ENCODE results near the gene ARHGEF2. TPM values are rescaled to one million over a fixed set of nuclear protein-coding genes. Genes with fewer than 3 reads are reported as not detected.

Gene ARHGEF2
- total and polyA plus RNA-seq, 9 of the 15 experiments (the other 6 are each of a cell fraction or from before 2014, with no cell fraction given): 7.1 to 162 (median 62.2) TPM

GRCh38 chr1:155978973-155979429 is 654 bp upstream of the ARHGEF2 start (continued):
- 0 out of 2 replicates have a peak, but pooled peaks have one; percentile 21 for TF ChIP-seq DEAF1 (CRISPR knock-in tag; IDR thresholded peaks at IDR 0.05)
- TF ChIP-seq ZNF75A (CRISPR knock-in tag; IDR thresholded peaks at IDR 0.05): no peak
- no peak for TF ChIP-seq MYC (IDR thresholded peaks at IDR 0.05; ENCODE audit: low read depth, low read length)
- TF ChIP-seq MYC (CRISPR knock-in tag; IDR thresholded peaks at IDR 0.05; ENCODE audit: borderline replicate concordance, low read depth): peak; percentile 53; the same call in 1 of the 2 replicates
- peak; percentile 9; the same call in 1 of the 2 replicates for TF ChIP-seq ZNF592 (IDR thresholded peaks at IDR 0.05)
- 0 out of 2 replicates have a peak, but pooled peaks have one; percentile 4 for TF ChIP-seq ETV5 (CRISPR knock-in tag; IDR thresholded peaks at IDR 0.05; ENCODE audit: low read depth)
- TF ChIP-seq KLF1 (tag; IDR thresholded peaks at IDR 0.05): no peak
- TF ChIP-seq RREB1 (CRISPR knock-in tag; IDR thresholded peaks at IDR 0.05): no peak
- peak; percentile 50; the same call in 1 of the 2 replicates for TF ChIP-seq ZFX (CRISPR knock-in tag; IDR thresholded peaks at IDR 0.05)
- TF ChIP-seq MTF1 (CRISPR knock-in tag; IDR thresholded peaks at IDR 0.05; ENCODE audit: borderline replicate concordance): 0 out of 2 replicates have a peak, but pooled peaks have one; percentile 36
- TF ChIP-seq NR4A1 (CRISPR knock-in tag; IDR thresholded peaks at IDR 0.05): no peak
- no peak for TF ChIP-seq NR4A1 (tag; IDR thresholded peaks at IDR 0.05)
- TF ChIP-seq FOXA1 (IDR thresholded peaks at IDR 0.05; ENCODE audit: borderline replicate concordance): no peak
- TF ChIP-seq DPF2 (IDR thresholded peaks at IDR 0.05): peak; percentile 41
- TF ChIP-seq NR2C1 (IDR thresholded peaks at IDR 0.05): peak; percentile 43; the same call in 1 of the 2 replicates
- TF ChIP-seq NR2C1 (tag; IDR thresholded peaks at IDR 0.05): no peak
- TF ChIP-seq RCOR1 (IDR thresholded peaks at IDR 0.05; ENCODE audit: borderline replicate concordance in 1 of 2, low read depth in 2 of 2, low read length in 2 of 2): no peak
- TF ChIP-seq EP300 (IDR thresholded peaks at IDR 0.05; ENCODE audit: low read length): no peak
- TF ChIP-seq CSDE1 (IDR thresholded peaks at IDR 0.05): no peak

Data from K562 (cell line).